Measurements from ENCODE around the gene TMCC1. TPM values are rescaled to one million over a fixed set of nuclear protein-coding genes. Genes with fewer than 3 reads are reported as not detected.

Gene TMCC1
- total RNA-seq, 2 donors from 2014 or later = 21.5 to 34.5 TPM

GRCh38 chr3:129598484-129598883 lies 295.0 kb downstream of the TMCC1 start:
- no peak for ATAC-seq
- Mint-ChIP-seq H3K9me3 (no peaks in the 10 kb centered on the region), H3K36me3 (no peaks in the 10 kb centered on the region), H3K27ac (no peak overlapping the region), H3K27me3 (peaks cover 0 to 11% of the 10 kb centered on the region in 2 donors), H3K4me3 (no peak overlapping the region), H3K4me1 (ENCODE audit: low read depth in 2 of 2) (peaks cover 17 to 47% of the 10 kb centered on the region in 2 donors)
- DNase-seq (ENCODE audit: low spot score) = no peak

DNA sequence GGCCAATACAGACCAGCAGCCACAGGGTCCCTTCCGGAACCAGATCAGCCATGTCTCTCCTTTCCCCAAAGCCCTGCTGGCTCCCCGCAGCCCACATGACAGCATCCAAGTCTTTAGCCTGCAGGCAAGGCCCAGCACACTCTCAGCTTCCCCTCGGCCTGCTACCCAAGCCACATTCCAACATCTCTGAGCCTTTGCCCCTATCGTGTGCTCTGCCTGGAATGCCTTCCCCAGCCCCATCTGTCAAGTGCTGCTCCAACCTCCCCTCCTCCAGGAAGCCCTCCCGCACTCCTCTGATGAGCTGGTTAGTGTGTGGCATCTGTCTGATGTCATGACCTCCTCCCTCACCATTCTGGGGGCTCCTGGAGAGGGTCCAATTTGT lies 295.5 kb downstream of the TMCC1 start:
- peaks cover 0 to 11% of the 10 kb centered on the region in 2 donors for H3K27me3 Mint-ChIP-seq
- H3K27ac Mint-ChIP-seq = no peak overlapping the region
- no peaks in the 10 kb centered on the region for H3K9me3 Mint-ChIP-seq
- H3K4me1 Mint-ChIP-seq (ENCODE audit: low read depth in 2 of 2) = peaks cover 22 to 52% of the 10 kb centered on the region in 2 donors
- ATAC-seq (no peak), DNase-seq (ENCODE audit: low spot score) (no peak)
- H3K4me3 Mint-ChIP-seq = no peak overlapping the region
- H3K36me3 Mint-ChIP-seq = no peaks in the 10 kb centered on the region

Other genes with a start within 250 kb of the TMCC1 start
- gene TRH, start 81.0 kb upstream of the TMCC1 start, total RNA-seq = not detected
- 1 to 10 TPM in 1 of 2 donors, not detected in 1; 1.4 TPM for gene ALG1L2, start 188.1 kb upstream of the TMCC1 start, total RNA-seq

All from natural killer cell treated with Interleukin-12 subunit alpha and Interleukin-12 subunit beta and Interleukin-15 and Interleukin-18, amount 100 ng/mL, for 72 hours (primary cell).